ENCODE results near the gene WNK3.
A peak's percentile ranks its signal among the peaks of the same experiment; 100 is the strongest.
"Not testable (repeated sequence)": the region's sequence is repeated elsewhere in the genome, so short reads cannot be mapped to it uniquely, and the experiment has no call there.

Gene WNK3

DNA sequence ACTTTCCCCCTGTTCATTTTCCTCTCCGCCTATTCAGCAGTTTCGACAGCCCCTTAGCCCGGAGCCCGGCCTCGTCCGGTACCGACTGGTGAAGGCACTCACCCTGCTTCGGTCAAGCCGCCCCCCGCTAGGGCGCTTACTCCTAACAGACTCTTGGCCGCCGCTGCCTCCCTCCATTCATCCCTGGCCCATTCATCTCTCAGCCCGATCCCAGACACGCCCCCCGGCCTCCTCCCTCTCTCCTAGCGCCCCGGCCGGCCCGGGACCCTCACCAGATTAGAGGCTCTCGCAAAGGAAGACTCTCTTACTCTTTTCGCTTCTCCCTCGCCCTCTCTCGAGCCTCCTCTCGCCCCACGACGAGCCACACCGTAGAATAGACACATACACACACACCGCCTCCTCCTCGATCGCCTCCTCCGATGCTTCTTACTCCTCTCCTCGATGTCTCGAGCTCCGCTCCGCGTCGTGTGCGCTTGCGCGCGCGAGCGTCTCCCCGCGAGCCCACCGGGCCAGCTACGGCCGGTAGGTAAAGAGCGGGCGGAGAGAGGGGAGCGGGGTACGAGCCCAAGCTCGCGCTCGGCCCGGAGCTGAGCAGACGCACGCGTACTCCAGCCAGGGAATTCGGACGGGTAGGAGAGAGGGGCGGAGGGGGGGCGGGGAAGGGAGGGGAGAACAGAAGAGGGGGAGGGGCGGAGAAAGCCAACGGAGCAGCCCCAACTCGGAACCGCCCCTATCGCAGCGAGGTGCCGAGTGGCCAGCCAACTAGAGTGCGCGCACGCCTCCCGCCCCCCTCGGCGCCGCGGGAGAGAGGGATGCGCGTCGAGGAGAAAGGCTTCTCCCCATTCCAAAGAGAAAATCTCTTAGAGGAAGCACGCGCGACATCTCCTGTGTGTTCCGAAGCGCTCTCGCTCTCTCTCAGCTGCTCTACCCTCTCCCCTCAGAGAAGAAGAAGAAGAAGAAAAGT, at the start of gene WNK3:
Gene WNK3, minus strand, starts transcription at position 633 of the 964 bp plus-strand sequence.
- DNase-seq, result peak; percentile 73

DNA sequence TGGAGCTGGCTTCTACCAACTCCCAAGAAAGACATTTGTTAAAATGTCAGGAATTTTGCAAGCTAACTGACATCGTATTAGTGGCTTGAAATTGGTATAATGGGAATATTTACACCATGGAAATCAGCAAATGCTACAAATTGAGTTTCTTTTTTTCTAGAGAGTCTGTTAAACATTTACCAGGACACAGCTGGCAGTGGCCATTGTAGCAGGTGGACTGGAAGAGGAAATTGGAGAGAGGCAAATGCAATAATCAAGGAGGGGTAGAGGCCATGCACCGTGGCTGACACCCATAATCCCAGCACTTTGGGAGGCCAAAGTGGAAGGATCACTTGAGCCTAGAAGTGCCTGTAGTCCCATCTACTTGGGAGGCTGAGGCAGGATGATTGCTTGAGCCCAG, 49.4 kb upstream of the WNK3 start:
- no peak for DNase-seq

DNA sequence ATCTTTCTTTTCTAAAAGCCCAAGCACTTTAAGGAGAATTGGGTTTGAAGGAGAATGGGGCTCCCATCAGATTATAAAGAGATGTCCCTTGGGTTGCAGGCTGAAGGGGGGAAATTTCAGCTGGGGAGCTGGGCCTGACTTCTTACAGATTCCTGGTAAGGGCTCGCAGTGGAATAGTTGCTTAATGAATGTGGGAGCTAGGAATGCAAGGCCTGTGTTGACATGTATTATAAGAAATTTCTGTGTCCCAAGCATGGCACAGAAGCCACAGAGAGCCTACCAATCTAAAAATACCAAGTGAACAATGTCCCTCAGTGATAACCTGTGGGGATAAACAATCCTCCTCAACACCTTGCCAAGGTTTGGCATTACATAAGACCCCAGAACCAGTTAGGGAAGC, 39.3 kb upstream of the WNK3 start:
- no peak for DNase-seq

DNA sequence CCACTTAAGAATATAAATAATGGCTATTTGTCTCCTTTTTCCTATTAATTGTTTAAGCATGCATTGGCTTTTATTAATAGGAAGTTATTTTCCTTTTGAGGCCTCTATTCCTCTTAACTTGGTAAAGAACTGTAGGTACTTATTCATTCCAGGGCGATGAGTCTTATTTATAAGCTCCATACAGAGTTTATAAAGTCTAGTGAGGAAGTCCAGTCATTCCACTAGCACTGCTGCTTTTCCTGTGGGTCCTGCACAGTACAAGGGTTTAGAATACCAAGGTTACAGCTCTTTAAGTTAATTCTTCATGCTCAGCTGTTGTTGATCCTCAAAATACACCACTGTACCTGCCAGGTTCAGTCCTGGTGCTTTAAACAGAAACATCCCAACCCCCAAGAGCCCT, 28.5 kb upstream of the WNK3 start:
- DNase-seq, result no peak

DNA sequence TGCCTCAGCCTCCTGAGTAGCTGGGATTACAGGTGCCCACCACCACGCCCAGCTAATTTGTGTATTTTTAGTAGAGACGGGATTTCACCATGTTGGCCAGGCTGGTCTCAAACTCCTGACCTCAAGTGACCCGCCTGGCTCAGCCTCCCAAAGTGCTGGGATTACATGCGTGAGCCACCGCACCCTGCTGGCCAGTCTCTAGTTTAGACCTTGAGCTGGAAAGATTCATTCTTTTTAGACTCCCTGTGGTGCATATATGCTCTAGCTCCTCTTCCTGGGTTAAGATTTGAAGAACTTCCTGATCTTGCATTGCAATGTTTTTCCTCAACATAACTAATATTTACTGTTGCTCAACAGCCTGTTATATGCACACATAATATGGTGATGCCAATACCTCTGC, 26.8 kb upstream of the WNK3 start:
- DNase-seq, result not testable (repeated sequence)

DNA sequence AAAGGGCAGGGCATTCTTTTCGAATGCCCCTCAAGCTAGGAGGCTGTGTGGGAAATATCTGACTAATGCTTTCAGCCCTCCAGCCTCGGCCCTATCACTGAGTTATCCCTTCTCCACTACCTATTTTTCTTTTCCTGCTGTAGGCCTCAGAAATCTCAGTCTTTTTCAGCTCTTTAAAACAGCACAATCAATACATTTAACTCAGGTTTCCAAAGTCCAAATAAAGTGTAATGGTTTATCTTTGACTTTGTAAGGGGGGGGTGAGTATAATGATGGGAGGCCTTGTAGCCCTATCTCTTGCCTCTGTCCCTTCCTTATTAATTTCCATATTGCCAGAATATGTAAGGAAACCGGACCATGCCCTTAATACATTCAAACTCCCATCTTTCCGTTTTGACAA, 1.6 kb upstream of the WNK3 start:
- DNase-seq, result no peak

DNA sequence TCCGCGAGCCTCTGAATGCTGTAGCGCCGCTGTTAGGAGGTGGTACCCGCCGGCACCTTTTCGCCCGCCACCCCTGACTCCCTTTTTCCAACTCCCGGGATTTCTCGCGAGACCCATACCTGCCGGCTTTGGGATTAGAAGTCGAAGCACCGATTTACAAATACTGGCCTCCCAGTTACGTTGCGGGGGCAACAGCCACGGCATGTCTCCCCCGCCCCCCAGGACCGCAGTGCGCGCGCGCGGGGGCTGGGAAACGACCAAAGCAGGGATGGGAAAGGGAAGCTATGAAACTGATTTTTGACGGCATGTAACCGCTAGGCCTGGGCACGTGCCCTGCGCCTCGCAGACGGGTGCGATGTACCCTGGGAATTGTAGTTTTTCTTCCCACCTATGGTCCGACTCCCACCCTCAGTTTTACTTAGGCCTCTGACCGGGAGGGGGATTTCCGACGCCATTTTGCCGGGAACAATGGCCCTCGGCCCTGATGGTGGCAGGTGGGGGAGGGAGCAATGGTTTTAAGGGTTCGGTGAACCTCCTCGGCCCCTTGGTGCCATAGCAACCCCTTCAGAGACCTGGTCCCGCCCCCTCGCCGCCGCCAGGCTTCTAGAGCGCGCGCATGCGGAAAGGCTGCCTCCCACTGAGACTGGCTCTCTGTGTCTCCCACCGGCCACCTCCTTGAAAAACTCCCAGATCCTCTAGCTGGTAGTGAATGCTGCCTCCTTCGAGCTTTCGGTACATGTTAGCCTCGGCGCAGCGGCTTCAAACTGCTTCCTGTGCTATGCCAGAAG, 772 bp upstream of the WNK3 start:
- DNase-seq, result peak; percentile 22

DNA sequence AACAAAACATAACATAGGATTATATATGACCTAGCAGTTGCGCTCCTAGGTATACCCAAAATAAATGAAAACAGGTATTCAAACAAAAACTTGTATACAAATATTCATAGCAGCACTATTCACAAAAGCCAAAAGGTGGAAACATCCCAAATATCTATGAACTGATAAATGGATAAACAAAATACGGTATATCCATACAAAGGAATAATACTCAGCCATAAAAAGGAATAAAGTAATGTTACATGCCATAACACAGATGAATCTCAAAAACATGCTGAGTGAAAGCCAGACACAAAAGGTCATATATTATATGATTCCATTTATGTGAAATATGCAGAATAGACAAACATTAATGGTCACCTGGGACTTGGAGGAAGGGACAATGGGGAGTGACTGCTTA, 5.2 kb downstream of the WNK3 start:
- no peak for DNase-seq

DNA sequence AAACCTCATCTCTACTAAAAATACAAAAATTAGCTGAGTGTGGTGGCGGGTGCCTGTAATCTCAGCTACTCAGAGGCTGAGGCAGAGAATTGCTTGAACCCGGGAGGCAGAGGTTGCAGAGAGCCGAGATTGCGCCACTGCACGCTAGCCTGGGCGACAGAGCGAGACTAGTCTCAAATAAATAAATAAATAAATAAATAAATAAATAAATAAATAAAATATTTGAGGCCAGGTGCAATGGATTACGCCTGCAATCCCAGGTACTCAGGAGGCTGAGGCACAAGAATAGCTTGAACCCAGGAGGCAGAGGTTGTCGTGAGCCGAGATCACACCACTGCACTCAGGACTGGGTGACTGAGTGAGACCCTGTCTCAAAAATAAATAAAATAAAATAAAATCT, 20.5 kb downstream of the WNK3 start:
- DNase-seq, result not testable (repeated sequence)

DNA sequence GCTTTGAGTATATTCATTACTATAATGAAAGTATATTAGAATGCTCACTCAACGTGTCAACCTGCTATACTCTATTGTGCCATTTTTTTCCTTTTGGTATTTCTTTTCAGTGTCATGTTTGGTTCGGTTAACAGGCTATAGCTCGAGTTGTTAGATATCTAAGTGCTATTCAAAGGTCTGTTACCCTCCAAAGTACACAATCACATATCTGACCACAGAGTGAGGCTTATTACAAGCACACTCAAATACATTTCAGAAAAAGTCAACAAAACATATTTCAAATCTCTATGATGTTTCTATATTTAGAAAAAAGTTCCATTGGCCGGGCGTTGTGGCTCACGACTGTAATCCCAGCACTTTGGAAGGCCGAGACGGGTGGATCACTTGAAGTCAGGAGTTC, 32.8 kb downstream of the WNK3 start:
- no peak for DNase-seq

DNA sequence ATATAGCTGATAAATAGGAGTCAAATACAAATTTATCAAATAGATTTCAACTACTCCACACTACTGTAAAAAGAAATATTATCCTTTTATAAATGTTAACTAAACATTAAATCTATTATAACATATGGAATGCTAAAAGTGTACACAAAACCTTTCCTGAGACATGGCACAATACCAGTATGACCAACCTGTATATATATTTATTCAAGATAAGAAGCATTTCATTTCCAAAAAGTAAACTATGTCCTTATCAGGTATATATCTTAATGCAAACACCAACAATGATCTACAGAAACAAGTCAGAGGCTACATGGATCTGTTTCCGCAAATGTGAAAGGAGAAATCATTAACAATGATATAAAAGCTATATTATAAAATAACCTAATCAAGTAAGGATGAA, 37.8 kb downstream of the WNK3 start:
- DNase-seq, result no peak

DNA sequence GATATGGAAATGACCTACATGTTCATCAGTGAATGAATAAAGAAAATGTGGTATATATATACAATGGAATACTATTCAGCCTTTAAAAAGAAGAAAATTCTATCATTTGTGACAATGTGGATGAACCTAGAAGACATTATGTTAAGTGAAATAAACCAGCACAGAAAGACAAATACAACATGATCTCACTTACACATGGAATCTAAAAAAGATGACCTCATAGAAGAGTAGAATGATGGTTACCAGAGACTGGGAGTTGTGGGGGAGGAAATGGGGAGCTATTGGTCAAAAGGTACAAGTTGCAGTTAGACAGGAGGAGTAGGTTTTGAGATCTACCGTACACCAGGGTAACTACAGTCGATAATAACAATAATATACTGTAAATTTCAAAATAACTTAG, 51.5 kb downstream of the WNK3 start:
- DNase-seq, result no peak

DNA sequence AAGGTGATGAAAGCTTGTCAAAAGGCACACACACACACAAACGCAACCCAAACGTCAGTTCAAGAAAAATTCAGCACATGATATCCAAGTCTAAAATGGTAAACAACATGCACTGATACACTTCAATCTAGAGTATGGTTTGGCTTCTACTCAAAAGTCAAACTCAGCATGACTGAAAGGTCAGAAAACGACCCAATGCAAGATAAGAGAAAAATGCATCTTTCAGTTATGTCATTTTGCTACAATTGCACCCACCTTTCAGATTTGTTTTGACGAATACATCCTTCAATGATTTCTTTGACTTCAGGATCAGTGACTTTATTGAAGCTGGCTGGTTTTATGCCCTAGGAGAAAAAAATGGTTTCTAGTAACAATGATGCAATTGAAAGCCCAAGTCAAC, 56.3 kb downstream of the WNK3 start:
- DNase-seq, result no peak

DNA sequence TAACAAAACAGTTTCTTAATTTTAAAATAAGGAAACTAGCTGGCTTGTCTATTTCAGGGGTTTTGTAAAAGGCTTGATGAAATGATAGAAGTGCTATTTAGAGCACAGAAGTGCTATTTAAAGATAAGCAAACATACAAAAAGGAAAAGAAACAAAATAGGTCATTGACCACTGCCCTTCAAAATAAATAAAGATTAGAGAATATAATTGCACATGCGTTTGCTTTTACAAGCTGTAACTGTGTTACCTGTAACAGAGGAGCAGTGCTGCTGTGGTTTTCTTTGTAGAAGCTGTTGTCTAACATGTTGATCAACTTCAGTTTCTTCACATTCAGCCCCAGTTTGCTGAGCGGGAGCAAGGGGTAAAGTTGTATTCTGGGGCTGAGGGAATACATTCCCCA, 63.5 kb downstream of the WNK3 start:
- no peak for DNase-seq

DNA sequence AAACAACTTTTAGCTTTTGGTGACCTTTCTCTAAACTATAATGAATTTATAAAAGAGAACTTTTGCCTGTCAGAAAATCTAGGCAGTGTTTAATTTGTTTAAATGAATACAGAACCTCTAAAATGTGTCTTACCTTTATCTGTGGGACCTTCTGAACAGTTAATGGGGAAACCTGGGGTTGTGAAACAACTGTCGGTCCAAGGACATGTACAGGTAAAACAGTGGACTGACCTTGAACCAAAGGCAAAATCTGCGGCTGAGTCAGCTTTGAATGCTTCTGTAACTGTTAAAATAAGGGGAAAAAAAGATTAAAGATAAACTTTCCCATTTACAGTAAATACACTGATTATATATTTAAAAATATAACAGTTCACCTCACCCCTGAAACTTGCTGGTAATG, 65.1 kb downstream of the WNK3 start:
- DNase-seq, result no peak

DNA sequence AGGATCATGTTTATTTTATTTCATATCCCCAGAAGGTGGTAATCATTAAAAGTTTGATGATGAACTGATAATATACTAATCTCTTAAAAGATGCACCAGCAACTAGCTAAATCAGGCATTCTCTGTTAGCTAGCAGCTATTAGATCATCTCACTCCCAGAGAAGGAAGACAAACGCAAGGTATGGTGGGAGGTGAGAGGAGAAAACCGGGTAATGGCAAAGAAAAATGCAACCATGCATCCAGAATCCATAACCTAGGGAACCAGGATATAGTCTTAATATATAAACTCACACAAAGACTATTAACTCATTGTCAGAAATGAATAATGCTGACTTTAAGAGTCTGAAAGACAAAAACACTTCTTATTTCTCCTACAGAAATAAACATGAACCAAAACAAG, 66.1 kb downstream of the WNK3 start:
- no peak for DNase-seq

DNA sequence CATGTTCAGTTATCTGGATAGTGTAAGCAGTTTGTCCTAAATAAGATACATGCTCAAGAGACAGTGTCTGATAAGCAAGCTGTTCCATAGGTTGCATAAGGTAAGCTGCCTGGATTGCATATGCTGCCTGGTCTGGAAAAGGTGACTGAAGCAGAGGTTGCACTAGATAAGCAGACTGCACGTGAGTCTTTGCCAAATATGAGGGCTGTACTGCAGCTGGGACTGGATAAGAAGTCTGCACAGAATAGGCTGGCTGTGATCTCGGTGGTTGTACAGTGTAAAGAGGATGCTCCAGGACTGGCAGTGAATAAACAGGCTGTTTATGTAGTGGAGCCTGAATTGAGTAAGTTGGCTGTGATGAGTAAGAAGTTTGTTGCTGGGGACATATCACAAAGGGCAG, 68.9 kb downstream of the WNK3 start:
- no peak for DNase-seq

DNA sequence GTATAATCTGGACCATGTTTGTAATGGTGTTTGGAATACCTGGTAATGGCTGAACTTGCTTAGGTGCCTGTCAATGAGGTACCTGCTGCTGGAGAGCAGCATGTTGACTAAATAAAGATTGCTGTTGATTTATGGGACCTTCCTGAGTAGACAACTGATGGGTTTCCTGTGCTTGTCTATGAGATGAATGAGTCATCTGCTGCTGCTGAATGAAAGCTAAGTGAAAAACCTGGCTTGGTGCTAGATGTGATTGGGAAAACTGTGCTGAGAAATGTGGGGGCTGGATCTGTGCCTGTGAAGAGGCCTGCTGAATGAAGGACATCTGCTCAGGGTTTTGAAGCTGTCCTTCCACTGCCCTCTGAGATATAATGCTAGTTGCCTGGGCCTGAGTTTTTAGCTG, 69.6 kb downstream of the WNK3 start:
- no peak for DNase-seq

DNA sequence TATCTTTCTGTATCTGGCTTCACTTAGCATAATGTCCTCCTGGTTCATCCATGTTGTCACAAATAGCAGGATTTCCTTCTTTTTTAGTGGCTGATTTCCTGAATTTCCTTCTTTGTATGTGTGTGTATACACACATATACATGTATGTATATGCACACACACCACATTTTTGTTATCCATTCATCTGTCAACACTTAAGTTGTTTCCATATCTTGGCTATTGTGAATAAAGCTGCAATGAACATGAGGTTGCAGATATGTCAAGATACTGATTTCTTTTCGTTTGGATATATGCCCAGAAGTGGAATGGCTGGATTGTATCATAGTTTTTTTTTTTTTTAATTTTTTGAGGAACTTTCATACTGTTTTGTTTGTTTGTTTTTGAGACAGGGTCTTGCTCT, 76.2 kb downstream of the WNK3 start:
- DNase-seq, result no peak

DNA sequence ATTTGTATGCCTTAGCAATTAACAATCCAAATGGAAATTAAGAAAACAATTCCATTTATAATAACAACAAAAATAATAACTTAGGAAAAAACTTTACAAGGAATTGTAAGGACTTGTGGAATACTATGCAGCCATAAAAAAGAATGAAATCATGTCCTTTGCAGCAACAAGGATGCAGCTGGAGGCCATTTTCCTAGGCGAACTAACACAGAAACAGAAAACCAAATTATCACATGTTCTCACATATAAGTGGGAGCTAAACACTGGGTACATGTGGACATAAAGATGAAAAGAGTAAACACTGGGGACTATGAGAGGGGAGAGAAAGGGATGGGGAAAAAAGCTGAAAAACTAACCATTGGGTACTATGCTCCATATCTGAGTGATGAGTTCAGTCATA, 77.4 kb downstream of the WNK3 start:
- DNase-seq, result no peak

DNA sequence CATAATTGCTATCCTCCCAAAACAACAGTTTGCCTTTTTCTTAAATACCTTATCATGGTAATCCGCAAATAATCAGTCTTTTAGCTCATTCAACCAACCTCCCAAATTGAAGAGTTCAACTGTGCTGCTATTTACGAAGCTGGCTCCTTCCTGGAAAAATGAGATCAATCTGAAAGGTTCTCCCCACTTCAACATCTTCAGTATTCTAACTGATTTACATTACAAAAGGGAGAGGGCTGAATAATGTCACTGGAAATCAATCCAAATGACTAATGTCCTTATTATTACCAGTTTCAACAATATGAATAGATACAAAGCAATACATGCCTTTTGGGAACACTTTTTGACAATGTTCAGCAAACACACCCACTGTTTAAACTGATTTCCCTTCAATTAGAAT, 86.2 kb downstream of the WNK3 start:
- no peak for DNase-seq

DNA sequence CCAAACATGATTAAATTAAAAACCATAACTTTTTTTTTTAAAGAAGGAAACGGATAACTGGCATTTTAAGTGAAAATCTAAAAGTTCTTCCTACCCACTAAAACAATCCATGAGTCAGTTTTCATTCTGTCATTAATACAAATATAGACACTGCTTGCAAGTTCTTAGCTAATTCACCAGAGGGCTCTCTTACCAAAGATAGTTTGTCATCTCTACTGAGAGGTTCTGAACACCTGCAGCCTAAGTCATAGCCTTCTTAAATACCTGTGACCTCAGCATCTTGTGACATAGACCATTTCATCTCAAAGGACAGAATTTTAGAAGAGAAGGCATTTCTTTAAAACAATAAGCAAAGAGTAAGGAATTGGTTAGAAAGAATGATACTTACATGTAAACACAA, 109.5 kb downstream of the WNK3 start:
- DNase-seq, result no peak

DNA sequence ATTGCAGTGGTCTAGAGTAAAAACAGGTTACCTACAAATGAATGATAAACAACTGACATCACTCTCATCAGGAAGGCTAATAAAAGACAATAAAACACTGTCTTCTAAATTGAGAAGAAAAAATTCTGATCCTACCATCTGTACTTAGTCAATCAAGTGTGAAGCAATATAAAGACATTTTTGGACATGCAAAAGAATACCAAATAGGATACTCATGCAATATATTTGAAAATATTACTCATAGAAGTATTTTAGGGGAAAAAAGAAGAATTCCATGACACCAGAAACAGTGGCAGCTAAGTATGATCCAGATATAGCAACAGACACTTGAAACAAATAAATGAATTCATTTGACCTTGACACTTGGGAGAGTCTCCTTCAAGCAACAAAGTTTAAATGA, 111.0 kb downstream of the WNK3 start:
- DNase-seq, result no peak

DNA sequence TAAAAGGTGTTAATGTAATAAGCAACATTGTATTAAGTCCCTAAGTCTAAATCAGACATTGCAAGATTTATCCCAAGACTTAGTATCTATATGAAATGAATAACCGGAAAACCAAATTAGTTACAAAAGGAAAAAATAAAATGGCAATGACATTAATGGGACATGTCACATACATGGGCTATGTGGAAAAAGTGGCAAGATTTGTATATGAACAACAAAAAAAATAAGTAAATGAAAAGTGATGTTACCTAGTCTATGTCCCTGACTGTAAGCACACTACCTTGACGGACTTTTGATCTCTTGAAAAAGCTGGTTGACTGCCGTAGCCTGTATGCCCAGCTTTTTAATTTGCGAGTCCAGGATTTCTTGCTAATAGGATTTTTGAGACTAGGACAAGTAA, 119.3 kb downstream of the WNK3 start:
- DNase-seq, result no peak
